ENCODE results near the gene FEN1. TPM values are rescaled to one million over a fixed set of nuclear protein-coding genes. Genes with fewer than 3 reads are reported as not detected.

Gene FEN1
- total and polyA plus RNA-seq, 2 of the 13 experiments (the other 11 are each of a cell fraction or from before 2014, with no cell fraction given) = 12.4 to 102 TPM

DNA sequence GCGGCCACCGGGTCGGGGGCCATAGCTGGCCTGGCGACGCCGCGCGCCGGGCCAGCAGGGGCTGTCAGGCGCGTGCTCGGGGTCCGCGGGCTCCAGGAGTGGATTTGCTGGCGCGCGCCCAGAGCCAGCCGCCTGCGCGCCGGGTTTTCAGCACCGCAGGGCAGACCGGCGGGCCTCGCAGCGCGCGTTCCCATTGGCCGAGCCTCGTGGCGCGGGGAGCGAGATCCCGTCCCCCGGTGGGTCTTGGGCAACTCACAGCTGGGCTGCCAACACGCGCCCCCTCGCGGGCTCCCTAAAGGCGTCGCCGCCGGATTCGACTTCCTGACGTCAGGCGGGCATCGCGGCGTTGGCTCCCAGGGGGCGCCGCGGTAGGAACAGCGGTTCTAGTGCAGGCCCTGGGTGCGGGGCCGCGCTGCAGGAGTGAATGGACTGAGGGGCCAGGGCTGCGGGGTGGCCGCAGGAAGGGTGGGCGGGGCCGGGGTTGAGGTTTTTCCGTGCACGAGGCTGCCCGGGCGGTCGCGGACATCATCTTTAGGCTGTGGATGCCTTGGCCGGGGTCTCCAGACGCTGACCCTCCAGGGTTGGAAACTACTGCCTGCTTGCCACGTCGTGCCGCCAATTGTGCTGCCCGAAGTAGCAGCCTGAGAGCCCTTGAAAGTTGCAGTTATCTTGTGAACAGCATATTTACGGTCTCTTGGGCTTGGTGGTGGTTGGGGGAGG is 24.2 kb downstream of the FEN1 start, which contains the start of gene FADS1 (continued):
- TF ChIP-seq, protein P1, sequence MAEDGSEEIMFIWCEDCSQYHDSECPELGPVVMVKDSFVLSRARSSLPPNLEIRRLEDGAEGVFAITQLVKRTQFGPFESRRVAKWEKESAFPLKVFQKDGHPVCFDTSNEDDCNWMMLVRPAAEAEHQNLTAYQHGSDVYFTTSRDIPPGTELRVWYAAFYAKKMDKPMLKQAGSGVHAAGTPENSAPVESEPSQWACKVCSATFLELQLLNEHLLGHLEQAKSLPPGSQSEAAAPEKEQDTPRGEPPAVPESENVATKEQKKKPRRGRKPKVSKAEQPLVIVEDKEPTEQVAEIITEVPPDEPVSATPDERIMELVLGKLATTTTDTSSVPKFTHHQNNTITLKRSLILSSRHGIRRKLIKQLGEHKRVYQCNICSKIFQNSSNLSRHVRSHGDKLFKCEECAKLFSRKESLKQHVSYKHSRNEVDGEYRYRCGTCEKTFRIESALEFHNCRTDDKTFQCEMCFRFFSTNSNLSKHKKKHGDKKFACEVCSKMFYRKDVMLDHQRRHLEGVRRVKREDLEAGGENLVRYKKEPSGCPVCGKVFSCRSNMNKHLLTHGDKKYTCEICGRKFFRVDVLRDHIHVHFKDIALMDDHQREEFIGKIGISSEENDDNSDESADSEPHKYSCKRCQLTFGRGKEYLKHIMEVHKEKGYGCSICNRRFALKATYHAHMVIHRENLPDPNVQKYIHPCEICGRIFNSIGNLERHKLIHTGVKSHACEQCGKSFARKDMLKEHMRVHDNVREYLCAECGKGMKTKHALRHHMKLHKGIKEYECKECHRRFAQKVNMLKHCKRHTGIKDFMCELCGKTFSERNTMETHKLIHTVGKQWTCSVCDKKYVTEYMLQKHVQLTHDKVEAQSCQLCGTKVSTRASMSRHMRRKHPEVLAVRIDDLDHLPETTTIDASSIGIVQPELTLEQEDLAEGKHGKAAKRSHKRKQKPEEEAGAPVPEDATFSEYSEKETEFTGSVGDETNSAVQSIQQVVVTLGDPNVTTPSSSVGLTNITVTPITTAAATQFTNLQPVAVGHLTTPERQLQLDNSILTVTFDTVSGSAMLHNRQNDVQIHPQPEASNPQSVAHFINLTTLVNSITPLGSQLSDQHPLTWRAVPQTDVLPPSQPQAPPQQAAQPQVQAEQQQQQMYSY (CRISPR knock-in tag; IDR thresholded peaks at IDR 0.05) = peak; percentile 97
- no peak for TF ChIP-seq ZNF180 (CRISPR knock-in tag; IDR thresholded peaks at IDR 0.05; ENCODE audit: borderline replicate concordance, low read depth)
- TF ChIP-seq CENPX (CRISPR knock-in tag; IDR thresholded peaks at IDR 0.05) = no peak
- peak; percentile 94; the same call in 1 of the 2 replicates for TF ChIP-seq ZNF275 (CRISPR knock-in tag; IDR thresholded peaks at IDR 0.05; ENCODE audit: borderline replicate concordance)
- TF ChIP-seq ZNF768 (CRISPR knock-in tag; IDR thresholded peaks at IDR 0.05) = no peak
- no peak for TF ChIP-seq HHEX (CRISPR knock-in tag; IDR thresholded peaks at IDR 0.05)
- TF ChIP-seq PHF21A (CRISPR knock-in tag; IDR thresholded peaks at IDR 0.05) = peak; percentile 85
- TF ChIP-seq DNMT1 (CRISPR knock-in tag; IDR thresholded peaks at IDR 0.05) = no peak
- TF ChIP-seq, protein P2, sequence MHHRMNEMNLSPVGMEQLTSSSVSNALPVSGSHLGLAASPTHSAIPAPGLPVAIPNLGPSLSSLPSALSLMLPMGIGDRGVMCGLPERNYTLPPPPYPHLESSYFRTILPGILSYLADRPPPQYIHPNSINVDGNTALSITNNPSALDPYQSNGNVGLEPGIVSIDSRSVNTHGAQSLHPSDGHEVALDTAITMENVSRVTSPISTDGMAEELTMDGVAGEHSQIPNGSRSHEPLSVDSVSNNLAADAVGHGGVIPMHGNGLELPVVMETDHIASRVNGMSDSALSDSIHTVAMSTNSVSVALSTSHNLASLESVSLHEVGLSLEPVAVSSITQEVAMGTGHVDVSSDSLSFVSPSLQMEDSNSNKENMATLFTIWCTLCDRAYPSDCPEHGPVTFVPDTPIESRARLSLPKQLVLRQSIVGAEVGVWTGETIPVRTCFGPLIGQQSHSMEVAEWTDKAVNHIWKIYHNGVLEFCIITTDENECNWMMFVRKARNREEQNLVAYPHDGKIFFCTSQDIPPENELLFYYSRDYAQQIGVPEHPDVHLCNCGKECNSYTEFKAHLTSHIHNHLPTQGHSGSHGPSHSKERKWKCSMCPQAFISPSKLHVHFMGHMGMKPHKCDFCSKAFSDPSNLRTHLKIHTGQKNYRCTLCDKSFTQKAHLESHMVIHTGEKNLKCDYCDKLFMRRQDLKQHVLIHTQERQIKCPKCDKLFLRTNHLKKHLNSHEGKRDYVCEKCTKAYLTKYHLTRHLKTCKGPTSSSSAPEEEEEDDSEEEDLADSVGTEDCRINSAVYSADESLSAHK (CRISPR knock-in tag; IDR thresholded peaks at IDR 0.05; ENCODE audit: borderline replicate concordance) = no peak
- TF ChIP-seq, protein P3, sequence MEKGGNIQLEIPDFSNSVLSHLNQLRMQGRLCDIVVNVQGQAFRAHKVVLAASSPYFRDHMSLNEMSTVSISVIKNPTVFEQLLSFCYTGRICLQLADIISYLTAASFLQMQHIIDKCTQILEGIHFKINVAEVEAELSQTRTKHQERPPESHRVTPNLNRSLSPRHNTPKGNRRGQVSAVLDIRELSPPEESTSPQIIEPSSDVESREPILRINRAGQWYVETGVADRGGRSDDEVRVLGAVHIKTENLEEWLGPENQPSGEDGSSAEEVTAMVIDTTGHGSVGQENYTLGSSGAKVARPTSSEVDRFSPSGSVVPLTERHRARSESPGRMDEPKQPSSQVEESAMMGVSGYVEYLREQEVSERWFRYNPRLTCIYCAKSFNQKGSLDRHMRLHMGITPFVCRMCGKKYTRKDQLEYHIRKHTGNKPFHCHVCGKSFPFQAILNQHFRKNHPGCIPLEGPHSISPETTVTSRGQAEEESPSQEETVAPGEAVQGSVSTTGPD (CRISPR knock-in tag; IDR thresholded peaks at IDR 0.05) = no peak
- TF ChIP-seq ZNF598 (CRISPR knock-in tag; IDR thresholded peaks at IDR 0.05; ENCODE audit: borderline replicate concordance) = peak; percentile 59; the same call in 1 of the 2 replicates
- peak; percentile 98 for TF ChIP-seq CCDC6 (CRISPR knock-in tag; IDR thresholded peaks at IDR 0.05)
- TF ChIP-seq ZNF883 (CRISPR knock-in tag; IDR thresholded peaks at IDR 0.05; ENCODE audit: not compliant biosample characterization) = peak; percentile 64
- TF ChIP-seq, protein P4, sequence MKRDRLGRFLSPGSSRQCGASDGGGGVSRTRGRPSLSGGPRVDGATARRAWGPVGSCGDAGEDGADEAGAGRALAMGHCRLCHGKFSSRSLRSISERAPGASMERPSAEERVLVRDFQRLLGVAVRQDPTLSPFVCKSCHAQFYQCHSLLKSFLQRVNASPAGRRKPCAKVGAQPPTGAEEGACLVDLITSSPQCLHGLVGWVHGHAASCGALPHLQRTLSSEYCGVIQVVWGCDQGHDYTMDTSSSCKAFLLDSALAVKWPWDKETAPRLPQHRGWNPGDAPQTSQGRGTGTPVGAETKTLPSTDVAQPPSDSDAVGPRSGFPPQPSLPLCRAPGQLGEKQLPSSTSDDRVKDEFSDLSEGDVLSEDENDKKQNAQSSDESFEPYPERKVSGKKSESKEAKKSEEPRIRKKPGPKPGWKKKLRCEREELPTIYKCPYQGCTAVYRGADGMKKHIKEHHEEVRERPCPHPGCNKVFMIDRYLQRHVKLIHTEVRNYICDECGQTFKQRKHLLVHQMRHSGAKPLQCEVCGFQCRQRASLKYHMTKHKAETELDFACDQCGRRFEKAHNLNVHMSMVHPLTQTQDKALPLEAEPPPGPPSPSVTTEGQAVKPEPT (CRISPR knock-in tag; IDR thresholded peaks at IDR 0.05; ENCODE audit: low read depth) = peak; percentile 97
- TF ChIP-seq STAG1 (CRISPR knock-in tag; IDR thresholded peaks at IDR 0.05) = peak; percentile 47
- TF ChIP-seq HOXA9 (CRISPR knock-in tag; IDR thresholded peaks at IDR 0.05; ENCODE audit: borderline replicate concordance) = peak; percentile 76; the same call in 1 of the 2 replicates
- TF ChIP-seq ZNF567 (CRISPR knock-in tag; IDR thresholded peaks at IDR 0.05; ENCODE audit: borderline replicate concordance) = no peak; the same call in 1 of the 2 replicates
- peak; percentile 66; the same call in 1 of the 2 replicates for TF ChIP-seq MYNN (CRISPR knock-in tag; IDR thresholded peaks at IDR 0.05; ENCODE audit: low read depth)
